ENCODE results near the gene FST. TPM values are rescaled to one million over a fixed set of nuclear protein-coding genes. Genes with fewer than 3 reads are reported as not detected.

Gene FST
- total RNA-seq = 0.15 and 0.87 TPM in 2 replicates

GRCh38 chr5:53480416-53481158, at the start of gene FST:
Gene FST, plus strand, starts transcription at chr5:53480629. Its CDS starts 163 bp downstream, at chr5:53480792.
- DNase-seq (ENCODE audit: low read depth) = no peak

GRCh38 chr5:53431665-53432064, 48.8 kb upstream of the FST start:
- DNase-seq (ENCODE audit: low read depth) = no peak

- DNase-seq (ENCODE audit: low read depth) = peak; percentile 19
Observed at GRCh38 chr5:53433026-53433425, 47.4 kb upstream of the FST start.

GRCh38 chr5:53434541-53434940, 45.9 kb upstream of the FST start:
- DNase-seq (ENCODE audit: low read depth) = no peak

GRCh38 chr5:53436480-53437191, 43.8 kb upstream of the FST start:
- DNase-seq (ENCODE audit: low read depth) = no peak

GRCh38 chr5:53438079-53438478, 42.4 kb upstream of the FST start:
- DNase-seq (ENCODE audit: low read depth) = no peak

- DNase-seq (ENCODE audit: low read depth) = peak; percentile 4
Observed at GRCh38 chr5:53438486-53439472, 41.6 kb upstream of the FST start.

- DNase-seq (ENCODE audit: low read depth) = no peak
Observed at GRCh38 chr5:53442961-53443360, 37.5 kb upstream of the FST start.

- DNase-seq (ENCODE audit: low read depth) = no peak
Observed at GRCh38 chr5:53445569-53445968, 34.9 kb upstream of the FST start.

- peak; percentile 9 for DNase-seq (ENCODE audit: low read depth)
Observed at GRCh38 chr5:53446908-53447307, 33.5 kb upstream of the FST start.

- no peak for DNase-seq (ENCODE audit: low read depth)
Observed at GRCh38 chr5:53448851-53449250, 31.6 kb upstream of the FST start.

GRCh38 chr5:53453898-53454718, 26.3 kb upstream of the FST start:
- no peak for DNase-seq (ENCODE audit: low read depth)

- no peak for DNase-seq (ENCODE audit: low read depth)
Observed at GRCh38 chr5:53454719-53455000, 25.8 kb upstream of the FST start.

- DNase-seq (ENCODE audit: low read depth) = no peak
Observed at GRCh38 chr5:53456366-53456765, 24.1 kb upstream of the FST start.

- DNase-seq (ENCODE audit: low read depth) = no peak
Observed at GRCh38 chr5:53463909-53464621, 16.4 kb upstream of the FST start.

- DNase-seq (ENCODE audit: low read depth) = no peak
Observed at GRCh38 chr5:53464722-53465121, 15.7 kb upstream of the FST start.

- peak; percentile 30 for DNase-seq (ENCODE audit: low read depth)
Observed at GRCh38 chr5:53469946-53470687, 10.3 kb upstream of the FST start.

GRCh38 chr5:53472279-53472678, 8.2 kb upstream of the FST start:
- DNase-seq (ENCODE audit: low read depth) = no peak

GRCh38 chr5:53472720-53473510, 7.5 kb upstream of the FST start:
- DNase-seq (ENCODE audit: low read depth) = no peak

Data from renal cortical epithelial cell (primary cell).